Lung (tissue), 12 donors: ENCODE data around the gene ATG3. TPM values are rescaled to one million over a fixed set of nuclear protein-coding genes. Genes with fewer than 3 reads are reported as not detected.

ENCODE experiments used
- ATAC-seq: fragments of 200-7000 bp; cut with Tn5 transposase; one replicate; pipeline ENCODE4 v1.9.1; 2020; ENCODE audit warnings: moderate number of reproducible peaks; ENCODE audit not compliant: insufficient read depth, low FRiP score
- DNase-seq, 3 donors: peaks; one replicate each; pipeline ENCODE4 v3.0.0-alpha.2; 2013 to 2017
- H3K27ac ChIP-seq, 2 donors: one replicate each; pipeline ENCODE4 v1.5.1; 2013; ENCODE audit warnings: mild to moderate bottlenecking in 2 of 2, moderate library complexity in 2 of 2, control low read depth in 1 of 2, inconsistent platforms in 1 of 2, low read depth in 1 of 2, low read length in 1 of 2
- H3K27me3 ChIP-seq, 3 donors: one replicate each; pipeline ENCODE4 v1.5.1; 2013; ENCODE audit warnings: low read length in 2 of 3; ENCODE audit not compliant: control insufficient read depth in 3 of 3, insufficient read depth in 3 of 3
- H3K36me3 ChIP-seq, 4 donors: one replicate each; pipeline ENCODE4 v1.5.1; 2013; ENCODE audit warnings: low read length in 4 of 4, mild to moderate bottlenecking in 1 of 4, moderate library complexity in 1 of 4; ENCODE audit not compliant: control insufficient read depth in 4 of 4, insufficient read depth in 4 of 4
- H3K4me1 ChIP-seq, 5 donors: one replicate each; pipeline ENCODE4 v1.5.1; 2013; ENCODE audit warnings: low read length in 5 of 5, mild to moderate bottlenecking in 2 of 5, moderate library complexity in 1 of 5; ENCODE audit not compliant: control insufficient read depth in 5 of 5, insufficient read depth in 5 of 5
- H3K4me3 ChIP-seq: one replicate; pipeline ENCODE4 v1.5.1; 2013; ENCODE audit warnings: mild to moderate bottlenecking, control low read depth, moderate library complexity
- H3K9ac ChIP-seq, 2 donors: one replicate each; pipeline ENCODE4 v1.5.1; 2013; ENCODE audit warnings: low read length in 2 of 2, control low read depth in 1 of 2; ENCODE audit not compliant: insufficient read depth in 1 of 2
- H3K9me3 ChIP-seq, 4 donors: one replicate each; pipeline ENCODE4 v1.5.1; 2013; ENCODE audit warnings: low read length in 3 of 4, mild to moderate bottlenecking in 1 of 4, moderate library complexity in 1 of 4; ENCODE audit not compliant: control insufficient read depth in 4 of 4, insufficient read depth in 3 of 4
- CTCF ChIP-seq: IDR thresholded peaks from 2 replicates; pipeline ENCODE4 v1.5.1; 2012; ENCODE audit warnings: mild to moderate bottlenecking; ENCODE audit errors: control extremely low read depth, extremely low read depth
- WGBS, 2 donors: extraction: QIAGEN DNeasy Blood & Tissue Kit; methylation state at CpG; one replicate each; pipeline ENCODE4 v1.1.7; 2013; 5-methylcytosine and 5-hydroxymethylcytosine counted together
- polyA plus RNA-seq, 2 donors: library from polyadenylated mRNA; stranded (reverse); fragments of 200-250 nt; gene quantifications; one replicate each; pipeline ENCODE4 v1.2.1, GENCODE V29; 2013
- total RNA-seq, 2 donors: library from RNA; depleted of rRNA in 1 of 2; stranded (reverse); fragments of >200 nt in 1 of 2; gene quantifications; one replicate each; pipeline ENCODE4 v1.2.1, GENCODE V29; 2014 to 2021
- donor health status: control.
- donor health status: control.
- donor health status: Bipolar disorder and iron deficiency.
- donor health status: healthy.
- donor health status: DM: yes; HTN: yes; CAD: no.

The ATG3 gene
- total and polyA plus RNA-seq, 4 donors, result 29.4 to 80.9 (median 49.1) TPM

- no peaks in the 10 kb centered on the region for H3K27me3 ChIP-seq
- 82 to 88% methylated on average over 2 of the region's 2 CpGs for WGBS, 2 donors
- no peak overlapping the region for H3K27ac ChIP-seq
- peak; percentile 49 to 86 (median 70) for DNase-seq
- TF ChIP-seq CTCF, result peak; percentile 33
- no peak for ATAC-seq
- H3K4me3 ChIP-seq, result no peak overlapping the region
- peaks cover 0 to 7% (median 0%) of the 10 kb centered on the region in 5 donors for H3K4me1 ChIP-seq
- H3K9me3 ChIP-seq, result no peaks in the 10 kb centered on the region
- no peak overlapping the region for H3K9ac ChIP-seq
- peaks cover 7 to 46% (median 14%) of the 10 kb centered on the region in 4 donors for H3K36me3 ChIP-seq
These were observed 20.6 kb upstream of the ATG3 start for GRCh38 chr3:112582244-112582874.

GRCh38 chr3:112579697-112580096 lies 17.9 kb upstream of the ATG3 start:
- no peak for DNase-seq
- Histone ChIP-seq H3K27me3 (no peaks in the 10 kb centered on the region), H3K9ac (no peak overlapping the region), H3K9me3 (no peaks in the 10 kb centered on the region), H3K27ac (no peak overlapping the region), H3K4me1 (no peaks in the 10 kb centered on the region), H3K4me3 (no peak overlapping the region), H3K36me3 (peaks cover 3 to 44% (median 10%) of the 10 kb centered on the region in 4 donors)
- TF ChIP-seq CTCF, result no peak
- no peak for ATAC-seq
- WGBS, 2 donors, result 84 to 91% methylated on average over 3 of the region's 3 CpGs

- no peak overlapping the region for H3K9ac ChIP-seq
- no peak for TF ChIP-seq CTCF
- no peak overlapping the region for H3K27ac ChIP-seq
- ATAC-seq (no peak), DNase-seq (no peak)
- H3K9me3 ChIP-seq, result no peaks in the 10 kb centered on the region
- no peaks in the 10 kb centered on the region for H3K27me3 ChIP-seq
- H3K4me1 ChIP-seq, result no peaks in the 10 kb centered on the region
- H3K36me3 ChIP-seq, result peaks cover 0 to 44% (median 8%) of the 10 kb centered on the region in 4 donors
- H3K4me3 ChIP-seq, result no peak overlapping the region
- WGBS, 2 donors, result 44 to 82% methylated on average over 3 of the region's 3 CpGs
These were observed 17.5 kb upstream of the ATG3 start for GRCh38 chr3:112579232-112579631.

- no peak for TF ChIP-seq CTCF
- 37 to 69% methylated on average over 1 of the region's 1 CpG for WGBS, 2 donors
- H3K27me3 ChIP-seq, result no peaks in the 10 kb centered on the region
- no peaks in the 10 kb centered on the region for H3K9me3 ChIP-seq
- H3K27ac ChIP-seq, result no peak overlapping the region
- H3K4me1 ChIP-seq, result no peaks in the 10 kb centered on the region
- no peak for ATAC-seq
- H3K4me3 ChIP-seq, result no peak overlapping the region
- DNase-seq, result no peak
- no peak overlapping the region for H3K9ac ChIP-seq
- H3K36me3 ChIP-seq, result peaks cover 7 to 14% (median 9%) of the 10 kb centered on the region in 4 donors
These were observed 10.9 kb upstream of the ATG3 start for GRCh38 chr3:112572701-112573100.
